Measurements from ENCODE around the gene CCDC93. TPM values are rescaled to one million over a fixed set of nuclear protein-coding genes. Genes with fewer than 3 reads are reported as not detected.
"Not testable (repeated sequence)": the region's sequence is repeated elsewhere in the genome, so short reads cannot be mapped to it uniquely, and the experiment has no call there.

Gene CCDC93
- total RNA-seq, 1 experiment from 2014 or later, result 31.5 TPM

GRCh38 chr2:117931266-117931665, 82.6 kb downstream of the CCDC93 start:
- in situ Hi-C loops (cut with HindIII; ENCODE audit: low pct_unique_long_range_greater_than_20kb, low sequenced_read_pairs), result no loop called here

DNA sequence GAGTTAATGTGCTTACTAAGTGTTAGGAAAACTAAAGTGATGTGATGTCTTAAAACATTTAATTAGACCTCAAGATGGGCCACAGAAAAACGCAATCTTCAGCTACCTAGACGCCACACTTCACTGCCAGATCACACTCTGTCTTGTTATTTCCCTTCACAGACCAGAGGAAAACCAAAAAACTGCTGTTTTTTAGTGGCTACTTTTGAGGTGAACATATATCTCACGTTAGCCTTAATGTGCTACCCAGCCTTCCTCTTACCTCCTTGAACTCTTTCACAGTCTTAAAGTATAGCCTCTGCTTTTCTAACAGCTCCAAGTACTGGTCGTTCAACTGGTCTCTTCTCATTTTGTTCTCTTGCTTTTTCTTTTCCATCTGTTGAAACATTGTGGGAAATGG, 83.1 kb downstream of the CCDC93 start:
- H3K4me3 ChIP-seq (ENCODE audit: low read depth in 2 of 2, low read length in 2 of 2), result no peak overlapping the region
- in situ Hi-C loops (cut with HindIII; ENCODE audit: low pct_unique_long_range_greater_than_20kb, low sequenced_read_pairs) (no loop called here), intact Hi-C loops (cut with micrococcal nuclease; ENCODE audit: unreplicated experiment) (no loop called here)
- TF ChIP-seq REST (IDR thresholded peaks at IDR 0.05; ENCODE audit: insufficient read depth in 1 of 2, low read depth in 2 of 2, low read length in 1 of 2), result no peak
- no peak for TF ChIP-seq TCF7L2 (IDR thresholded peaks at IDR 0.05; ENCODE audit: low read depth, low read length)
- no peaks in the 10 kb centered on the region for H3K9me3 ChIP-seq (ENCODE audit: control insufficient read depth, insufficient read depth, low read depth, low read length)
- no peak for ATAC-seq
- ChIA-PET CTCF (no interaction called here), POLR2A (no interaction called here)
- no peak for DNase-seq (ENCODE audit: low read depth, low spot score)
- no peak overlapping the region for H3K27ac ChIP-seq (ENCODE audit: low read length)
- 0 out of 2 replicates have a peak, but pooled peaks cover 2% of the 10 kb centered on the region for H3K36me3 ChIP-seq (ENCODE audit: control insufficient read depth, insufficient read depth, low read length)
- H3K27me3 ChIP-seq (ENCODE audit: control insufficient read depth, insufficient read depth, low read length), result no peaks in the 10 kb centered on the region
- H3K4me1 ChIP-seq (ENCODE audit: control insufficient read depth, insufficient read depth, low read length), result no peaks in the 10 kb centered on the region
- BruUV-seq (replicated peaks), result no TSS peak

More at GRCh38 chr2:117931266-117931665, 82.6 kb downstream of the CCDC93 start:
- H3K27me3 ChIP-seq (ENCODE audit: control insufficient read depth, insufficient read depth, low read length), result no peaks in the 10 kb centered on the region
- no TSS peak for BruUV-seq (replicated peaks)
- peaks cover 2% of the 10 kb centered on the region; the same call in 1 of the 2 replicates for H3K36me3 ChIP-seq (ENCODE audit: control insufficient read depth, insufficient read depth, low read length)
- TF ChIP-seq POLR2AphosphoS5 (IDR thresholded peaks at IDR 0.05; ENCODE audit: low read depth, low read length), result no peak
- TF ChIP-seq TCF7L2 (IDR thresholded peaks at IDR 0.05; ENCODE audit: low read depth, low read length), result no peak
- TF ChIP-seq CTCF (IDR thresholded peaks at IDR 0.05), result no peak
- no peak for TF ChIP-seq SIN3A (IDR thresholded peaks at IDR 0.05; ENCODE audit: borderline replicate concordance, insufficient read depth, low read depth, low read length)
- TF ChIP-seq REST (IDR thresholded peaks at IDR 0.05; ENCODE audit: insufficient read depth in 1 of 2, low read depth in 2 of 2, low read length in 1 of 2), result no peak
- ATAC-seq, result no peak
- H3K4me1 ChIP-seq (ENCODE audit: control insufficient read depth, insufficient read depth, low read length), result no peaks in the 10 kb centered on the region
- intact Hi-C loops (cut with micrococcal nuclease; ENCODE audit: unreplicated experiment), result no loop called here
- CTCF ChIA-PET, result no interaction called here
- H3K9me3 ChIP-seq (ENCODE audit: control insufficient read depth, insufficient read depth, low read depth, low read length), result no peaks in the 10 kb centered on the region
- no peak overlapping the region for H3K4me3 ChIP-seq (ENCODE audit: low read depth in 2 of 2, low read length in 2 of 2)
- POLR2A ChIA-PET, result no interaction called here
- no peak for DNase-seq (ENCODE audit: low read depth, low spot score)
- no peak overlapping the region for H3K27ac ChIP-seq (ENCODE audit: low read length)

- CTCF ChIA-PET; H3K4me3 ChIP-seq (ENCODE audit: low read depth in 2 of 2, low read length in 2 of 2); H3K9me3 ChIP-seq (ENCODE audit: control insufficient read depth, insufficient read depth, low read depth, low read length); H3K27ac ChIP-seq (ENCODE audit: low read length); DNase-seq (ENCODE audit: low read depth, low spot score); H3K36me3 ChIP-seq (ENCODE audit: control insufficient read depth, insufficient read depth, low read length); BruUV-seq (replicated peaks); POLR2A ChIA-PET; intact Hi-C loops (cut with micrococcal nuclease; ENCODE audit: unreplicated experiment); H3K27me3 ChIP-seq (ENCODE audit: control insufficient read depth, insufficient read depth, low read length); H3K4me1 ChIP-seq (ENCODE audit: control insufficient read depth, insufficient read depth, low read length); ATAC-seq; in situ Hi-C loops (cut with HindIII; ENCODE audit: low pct_unique_long_range_greater_than_20kb, low sequenced_read_pairs): not testable (repeated sequence)
These were observed 90.4 kb downstream of the CCDC93 start for GRCh38 chr2:117923471-117923870.
